Thyroid gland (tissue), 4 donors: Measurements from ENCODE around the gene SLC35F3. TPM values are rescaled to one million over a fixed set of nuclear protein-coding genes. Genes with fewer than 3 reads are reported as not detected.

Source experiments
- DNase-seq, 2 donors: peaks; one replicate each; pipeline ENCODE4 v3.0.0-alpha.2; 2019
- H3K27ac ChIP-seq, 3 donors: fragments of 200-600 bp; sonication (generic); 1 replicate in 2 of 3; 2 replicates in 1 of 3; pipeline ENCODE4 v1.5.1; 2016 to 2019; ENCODE audit warnings: mild to moderate bottlenecking in 1 of 3, moderate library complexity in 1 of 3
- H3K27me3 ChIP-seq: fragments of 200-600 bp; sonication (generic); one replicate; pipeline ENCODE4 v1.5.1; 2019
- H3K36me3 ChIP-seq, 2 donors: fragments of 200-600 bp; sonication (generic); one replicate each; pipeline ENCODE4 v1.5.1; 2016 to 2019
- H3K4me1 ChIP-seq, 2 donors: fragments of 200-600 bp; sonication (generic); one replicate each; pipeline ENCODE4 v1.5.1; 2017 to 2019
- H3K4me3 ChIP-seq, 3 donors: fragments of 200-600 bp; sonication (generic); replicated peaks in 1 of 3; 1 replicate in 2 of 3; 2 replicates in 1 of 3; pipeline ENCODE4 v1.5.1; 2016; ENCODE audit warnings: mild to moderate bottlenecking in 1 of 3
- H3K9me3 ChIP-seq: fragments of 200-600 bp; sonication (generic); one replicate; pipeline ENCODE4 v1.5.1; 2017
- CTCF ChIP-seq, 6 experiments: fragments of 200-600 bp in 3 of 6; fragments of 450-650 bp in 3 of 6; sonication (generic) in 3 of 6; IDR thresholded peaks; one replicate each; pipeline ENCODE4 v1.5.1; 2016 to 2019; ENCODE audit warnings: antibody characterized with exemption in 6 of 6, mild to moderate bottlenecking in 2 of 6, inconsistent platforms in 1 of 6, moderate library complexity in 1 of 6
- POLR2A ChIP-seq, 2 donors: fragments of 450-650 bp; IDR thresholded peaks; one replicate each; pipeline ENCODE4 v1.6.1; 2017; ENCODE audit warnings: antibody characterized with exemption in 2 of 2, mild to moderate bottlenecking in 2 of 2, moderate library complexity in 1 of 2
- WGBS, 2 donors: methylation state at CpG; one replicate each; pipeline ENCODE4 v1.1.5; 2017; 5-methylcytosine and 5-hydroxymethylcytosine counted together
- intact Hi-C: fragments of 100-400 bp; cut with DNase I; formaldehyde crosslinking; loops from one replicate; pipeline ENCODE4 v1.15.1; 2023
- total RNA-seq, 4 donors: library from RNA; depleted of rRNA; stranded (reverse); fragments of >200 nt; gene quantifications; one replicate each; pipeline ENCODE4 v1.2.3, GENCODE V29; 2016

The SLC35F3 gene
- total RNA-seq, 4 donors from 2014 or later = 0.89 to 1.9 (median 1.5) TPM; not detected in 1

DNA sequence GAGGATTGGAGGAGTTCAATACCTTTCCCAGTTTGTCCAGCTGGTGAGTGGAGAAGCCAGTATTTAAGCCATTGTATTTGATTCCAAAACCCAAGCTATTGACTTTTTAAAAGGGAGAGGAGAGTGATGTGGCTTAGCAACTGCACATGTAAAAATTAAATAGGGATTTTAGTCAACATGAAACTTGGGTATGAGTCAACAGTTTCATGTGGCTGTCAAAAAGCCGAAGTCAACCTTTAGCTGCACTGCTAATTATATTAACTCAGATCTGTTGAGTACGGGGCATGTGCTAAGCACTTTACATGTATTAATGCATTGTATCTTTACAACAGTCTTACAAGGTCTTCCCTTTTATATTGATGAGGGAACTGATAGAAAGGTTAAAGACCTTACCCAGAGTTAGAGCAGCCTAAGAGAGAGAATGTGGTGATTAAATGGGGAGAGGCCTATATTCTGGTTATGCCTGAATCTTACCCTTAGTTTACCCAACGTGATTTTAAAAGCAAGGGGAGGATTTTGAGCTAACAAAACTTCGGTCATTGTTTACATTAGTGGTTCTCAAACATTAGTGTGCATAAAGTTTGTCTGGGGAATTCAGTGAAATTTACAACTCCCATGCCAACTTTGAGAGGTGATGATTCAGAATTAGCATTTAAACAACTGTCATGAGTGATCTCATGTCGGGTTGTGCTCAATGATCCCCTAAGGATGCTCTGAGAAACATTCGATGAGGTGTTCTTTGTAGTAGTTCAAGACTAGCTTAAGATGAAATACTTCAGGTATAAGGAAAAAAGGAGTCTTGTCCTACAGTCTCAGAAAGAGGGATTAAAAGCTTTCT lies 6.9 kb upstream of the SLC35F3 start:
- 68 to 74% methylated on average over 6 of the region's 6 CpGs for WGBS, 2 donors
- Histone ChIP-seq H3K27ac (no peak overlapping the region), H3K4me1 (no peaks in the 10 kb centered on the region), H3K27me3 (no peaks in the 10 kb centered on the region), H3K9me3 (no peaks in the 10 kb centered on the region), H3K4me3 (no peak overlapping the region), H3K36me3 (no peaks in the 10 kb centered on the region)
- TF ChIP-seq POLR2A (IDR thresholded peaks at IDR 0.05) (no peak), CTCF (IDR thresholded peaks at IDR 0.05) (no peak)
- DNase-seq = no peak
- intact Hi-C loops = no loop called here

DNA sequence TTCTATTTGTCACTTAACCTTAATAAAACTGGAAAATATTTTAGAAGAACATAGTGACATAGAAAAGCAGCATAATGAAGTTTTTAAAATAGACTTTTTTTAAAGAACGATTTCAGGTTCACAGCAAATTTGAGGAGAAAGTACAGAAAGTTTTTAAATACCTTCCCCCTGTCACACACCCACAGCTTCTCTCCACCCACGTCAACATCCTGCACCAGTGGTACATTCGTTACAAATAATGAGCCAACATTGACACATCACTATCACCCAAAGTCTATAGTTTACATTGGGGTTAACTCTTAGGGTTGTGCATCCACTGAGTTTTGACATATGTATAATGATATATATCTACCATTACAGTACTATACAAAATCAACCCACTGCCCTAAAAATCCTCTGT lies 3.0 kb upstream of the SLC35F3 start:
- Histone ChIP-seq H3K4me3 (no peak overlapping the region), H3K27me3 (no peaks in the 10 kb centered on the region), H3K36me3 (no peaks in the 10 kb centered on the region), H3K27ac (no peak overlapping the region), H3K9me3 (no peaks in the 10 kb centered on the region), H3K4me1 (no peaks in the 10 kb centered on the region)
- no peak for DNase-seq
- TF ChIP-seq CTCF (IDR thresholded peaks at IDR 0.05) = no peak
- no peak for TF ChIP-seq POLR2A (IDR thresholded peaks at IDR 0.05)
- 75 to 83% methylated on average over 3 of the region's 3 CpGs for WGBS, 2 donors
- intact Hi-C loops = no loop called here

DNA sequence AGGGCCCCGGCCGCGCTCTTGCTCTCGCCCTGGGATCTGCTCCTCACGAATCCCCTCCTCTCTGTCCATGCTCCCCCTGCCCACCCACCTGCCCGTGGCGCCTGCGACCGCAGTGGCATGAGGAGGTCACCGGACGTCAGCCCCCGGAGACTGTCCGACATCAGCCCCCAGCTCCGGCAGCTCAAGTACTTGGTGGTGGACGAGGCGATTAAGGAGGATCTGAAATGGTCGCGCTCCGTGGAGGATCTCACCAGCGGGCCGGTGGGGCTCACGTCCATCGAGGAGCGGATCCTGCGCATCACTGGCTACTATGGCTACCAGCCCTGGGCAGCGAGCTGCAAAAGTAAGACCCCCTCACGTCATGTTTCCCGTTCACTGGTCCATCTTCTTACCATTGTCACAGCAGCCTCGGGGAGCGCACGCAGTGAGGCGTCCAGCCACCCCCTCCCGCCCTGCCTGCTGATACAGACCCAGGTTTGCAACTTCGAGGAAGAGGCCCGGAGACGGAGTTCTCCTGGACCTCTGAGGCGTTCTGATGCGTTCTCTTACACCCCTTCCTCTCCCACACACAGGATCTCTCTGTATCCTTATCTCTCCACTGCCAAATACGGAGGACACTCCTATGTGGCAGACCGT lies 1.1 kb downstream of the SLC35F3 start:
- no peak overlapping the region for H3K27ac ChIP-seq
- intact Hi-C loops = no loop called here
- TF ChIP-seq POLR2A (IDR thresholded peaks at IDR 0.05) (no peak), CTCF (IDR thresholded peaks at IDR 0.05) (no peak)
- WGBS, 2 donors = 16 to 21% methylated on average over 30 to 39 of the region's 40 CpGs
- H3K4me1 ChIP-seq = no peaks in the 10 kb centered on the region
- peak overlapping the region in 2 of 3 donors; percentile 22 to 33 for H3K4me3 ChIP-seq
- no peaks in the 10 kb centered on the region for H3K9me3 ChIP-seq
- H3K27me3 ChIP-seq = no peaks in the 10 kb centered on the region
- peak in 1 of 2 donors; percentile 2 for DNase-seq
- no peaks in the 10 kb centered on the region for H3K36me3 ChIP-seq

DNA sequence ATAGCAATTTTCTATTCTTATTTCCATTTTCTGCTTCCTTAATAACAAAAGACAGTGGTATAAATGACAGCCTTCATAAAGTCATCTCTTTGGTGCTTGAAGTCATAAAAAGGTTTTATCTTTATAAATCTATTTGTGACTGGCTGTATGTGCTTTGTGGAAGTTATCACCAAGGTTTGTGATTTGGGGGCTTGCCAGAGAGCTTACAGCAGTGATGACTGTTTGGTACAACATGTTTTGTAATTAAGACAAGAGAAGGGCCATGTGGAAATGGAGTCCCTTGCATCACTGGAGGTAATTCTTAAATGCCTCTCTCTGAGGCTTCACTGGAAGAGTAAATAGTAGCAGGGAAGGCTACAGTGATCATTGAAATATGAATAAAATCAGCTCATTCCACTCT lies 2.7 kb downstream of the SLC35F3 start:
- no peak for TF ChIP-seq POLR2A (IDR thresholded peaks at IDR 0.05)
- intact Hi-C loops = no loop called here
- no peaks in the 10 kb centered on the region for H3K27me3 ChIP-seq

GRCh38 chr1:233908092-233908491 lies 3.6 kb downstream of the SLC35F3 start:
- Histone ChIP-seq H3K27ac (no peak overlapping the region), H3K36me3 (no peaks in the 10 kb centered on the region), H3K27me3 (no peaks in the 10 kb centered on the region), H3K9me3 (no peaks in the 10 kb centered on the region), H3K4me3 (no peak overlapping the region), H3K4me1 (no peaks in the 10 kb centered on the region)
- no peak for TF ChIP-seq CTCF (IDR thresholded peaks at IDR 0.05)
- no peak for TF ChIP-seq POLR2A (IDR thresholded peaks at IDR 0.05)
- intact Hi-C loops = no loop called here
- DNase-seq = no peak

More for the DNA sequence above, 2.7 kb downstream of the SLC35F3 start:
- no peak for DNase-seq
- no peak overlapping the region for H3K4me3 ChIP-seq
- H3K36me3 ChIP-seq = no peaks in the 10 kb centered on the region
- no peaks in the 10 kb centered on the region for H3K4me1 ChIP-seq
- H3K27ac ChIP-seq = no peak overlapping the region
- no peaks in the 10 kb centered on the region for H3K9me3 ChIP-seq
